Limb (tissue), 2 donors: ENCODE results near the gene HMX2.

Source experiments
- DNase-seq, 2 donors: peaks; one replicate each; pipeline ENCODE4 v3.0.0-alpha.2; 2016; ENCODE audit errors: extremely low spot score in 2 of 2

Gene HMX2

GRCh38 chr10:123136806-123137642 lies 10.9 kb upstream of the HMX2 start:
- DNase-seq, result peak in 1 of 2 donors; percentile 63

GRCh38 chr10:123139165-123139520 lies 8.8 kb upstream of the HMX2 start:
- DNase-seq, result no peak

- peak in 1 of 2 donors; percentile 55 for DNase-seq
Observed at GRCh38 chr10:123139521-123140163, 8.3 kb upstream of the HMX2 start.

GRCh38 chr10:123140164-123140982 lies 7.6 kb upstream of the HMX2 start:
- DNase-seq, result peak in 1 of 2 donors; percentile 48

- DNase-seq, result no peak
Observed at GRCh38 chr10:123140983-123141390, 6.9 kb upstream of the HMX2 start.

GRCh38 chr10:123141791-123142700 lies 5.9 kb upstream of the HMX2 start:
- peak in 1 of 2 donors; percentile 28 for DNase-seq

GRCh38 chr10:123142701-123143161 lies 5.2 kb upstream of the HMX2 start:
- peak in 1 of 2 donors; percentile 38 for DNase-seq

GRCh38 chr10:123143162-123143824 lies 4.6 kb upstream of the HMX2 start:
- peak in 1 of 2 donors; percentile 34 for DNase-seq

GRCh38 chr10:123143825-123144168 lies 4.1 kb upstream of the HMX2 start:
- no peak for DNase-seq

- peak in 1 of 2 donors; percentile 40 for DNase-seq
Observed at GRCh38 chr10:123144697-123145541, 3.0 kb upstream of the HMX2 start.

GRCh38 chr10:123145542-123146012 lies 2.4 kb upstream of the HMX2 start:
- DNase-seq, result peak in 1 of 2 donors; percentile 34

- peak in 1 of 2 donors; percentile 34 for DNase-seq
Observed at GRCh38 chr10:123146013-123146893, 1.7 kb upstream of the HMX2 start.

GRCh38 chr10:123146894-123147634 lies 872 bp upstream of the HMX2 start:
- DNase-seq, result no peak

GRCh38 chr10:123148414-123149161 lies 652 bp downstream of the HMX2 start:
- peak in 1 of 2 donors; percentile 44 for DNase-seq

GRCh38 chr10:123149162-123149567 lies 1.2 kb downstream of the HMX2 start:
- peak in 1 of 2 donors; percentile 29 for DNase-seq

GRCh38 chr10:123149568-123150270 lies 1.8 kb downstream of the HMX2 start:
- peak in 1 of 2 donors; percentile 66 for DNase-seq
